ENCODE data around the gene PRG2.
"Not testable (repeated sequence)": the region's sequence is repeated elsewhere in the genome, so short reads cannot be mapped to it uniquely, and the experiment has no call there.

Gene PRG2

GRCh38 chr11:57363131-57364080 is 27.0 kb downstream of the PRG2 start:
- DNase-seq, result no peak

- DNase-seq, result no peak
Observed at GRCh38 chr11:57361926-57362325, 28.5 kb downstream of the PRG2 start.

GRCh38 chr11:57361420-57361819 is 29.0 kb downstream of the PRG2 start:
- DNase-seq, result not testable (repeated sequence)

GRCh38 chr11:57360991-57361390 is 29.5 kb downstream of the PRG2 start:
- DNase-seq, result peak; percentile 10

- DNase-seq, result peak; percentile 29
Observed at GRCh38 chr11:57359896-57360690, 30.4 kb downstream of the PRG2 start.

GRCh38 chr11:57359396-57359795 is 31.1 kb downstream of the PRG2 start:
- no peak for DNase-seq

GRCh38 chr11:57358991-57359390 is 31.5 kb downstream of the PRG2 start:
- no peak for DNase-seq

GRCh38 chr11:57358543-57358961 is 31.9 kb downstream of the PRG2 start:
- DNase-seq, result no peak

GRCh38 chr11:57357856-57358255 is 32.6 kb downstream of the PRG2 start:
- no peak for DNase-seq

GRCh38 chr11:57357310-57357709 is 33.1 kb downstream of the PRG2 start:
- DNase-seq, result no peak

- DNase-seq, result no peak
Observed at GRCh38 chr11:57356268-57356667, 34.2 kb downstream of the PRG2 start.

GRCh38 chr11:57354699-57355098 is 35.8 kb downstream of the PRG2 start:
- DNase-seq, result peak; percentile 38

- no peak for DNase-seq
Observed at GRCh38 chr11:57353852-57354251, 36.6 kb downstream of the PRG2 start.

GRCh38 chr11:57353446-57353845 is 37.0 kb downstream of the PRG2 start:
- no peak for DNase-seq

GRCh38 chr11:57353036-57353435 is 37.4 kb downstream of the PRG2 start:
- DNase-seq, result no peak

- DNase-seq, result peak; percentile 59
Observed at GRCh38 chr11:57349491-57350274, 40.8 kb downstream of the PRG2 start.

- no peak for DNase-seq
Observed at GRCh38 chr11:57348636-57349313, 41.7 kb downstream of the PRG2 start.

GRCh38 chr11:57348052-57348451 is 42.4 kb downstream of the PRG2 start:
- DNase-seq, result no peak

GRCh38 chr11:57347336-57347735 is 43.1 kb downstream of the PRG2 start:
- DNase-seq, result no peak

- DNase-seq, result peak; percentile 87
Observed at GRCh38 chr11:57345555-57346211, 44.8 kb downstream of the PRG2 start.

- DNase-seq, result no peak
Observed at GRCh38 chr11:57344826-57345225, 45.6 kb downstream of the PRG2 start.

- DNase-seq, result peak; percentile 61
Observed at GRCh38 chr11:57343825-57344224, 46.6 kb downstream of the PRG2 start.
